HG02759 (cell line): ENCODE measurements around the gene STK32B.
"Not testable (repeated sequence)": the region's sequence is repeated elsewhere in the genome, so short reads cannot be mapped to it uniquely, and the experiment has no call there.

Experiments
- ATAC-seq: cut with Tn5 transposase; IDR thresholded peaks from one replicate; pipeline ENCODE4 v1.9.1; 2021; ENCODE audit warnings: mild to moderate bottlenecking, moderate library complexity; ENCODE audit not compliant: unreplicated experiment

The STK32B gene

DNA sequence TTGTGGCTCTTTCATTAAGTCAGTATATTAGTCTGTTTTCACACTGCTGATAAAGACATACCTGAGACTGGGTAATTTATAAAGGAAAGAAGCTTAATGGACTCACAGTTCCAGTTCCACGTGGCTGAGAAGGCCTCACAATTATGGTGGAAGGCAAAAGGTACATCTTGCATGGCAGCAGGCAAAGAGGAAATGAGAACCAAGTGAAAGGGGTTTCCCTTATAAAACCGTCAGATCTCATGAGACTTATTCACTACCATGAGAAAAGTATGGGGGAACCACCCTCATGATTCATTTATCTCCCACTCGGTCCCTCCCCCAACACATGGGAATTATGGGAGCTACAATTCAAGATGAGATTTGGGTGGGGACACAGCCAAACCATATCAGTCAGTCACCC lies 15.7 kb downstream of the STK32B start:
- ATAC-seq = not testable (repeated sequence)

DNA sequence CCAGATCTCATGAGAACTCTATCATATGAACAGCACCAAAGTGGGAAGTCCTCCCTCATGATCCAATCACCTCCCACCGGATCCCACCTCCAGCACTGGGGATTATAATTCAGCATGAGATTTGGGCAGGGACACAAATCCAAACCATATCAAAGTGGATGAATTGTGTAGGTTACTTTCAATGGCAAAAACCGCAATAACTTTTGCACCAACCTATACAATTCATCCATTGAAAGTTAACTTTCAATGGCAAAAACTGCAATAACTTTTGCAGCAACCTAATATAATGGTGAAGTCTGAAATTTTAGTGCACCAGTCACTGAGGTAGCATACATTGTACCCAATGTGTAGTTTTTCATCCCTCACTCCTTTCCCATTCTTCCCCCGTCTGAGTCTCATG lies 16.6 kb downstream of the STK32B start:
- no peak for ATAC-seq

- no peak for ATAC-seq
Observed at GRCh38 chr4:5069901-5070300, 18.6 kb downstream of the STK32B start.

- no peak for ATAC-seq
Observed at GRCh38 chr4:5072948-5073347, 21.7 kb downstream of the STK32B start.

DNA sequence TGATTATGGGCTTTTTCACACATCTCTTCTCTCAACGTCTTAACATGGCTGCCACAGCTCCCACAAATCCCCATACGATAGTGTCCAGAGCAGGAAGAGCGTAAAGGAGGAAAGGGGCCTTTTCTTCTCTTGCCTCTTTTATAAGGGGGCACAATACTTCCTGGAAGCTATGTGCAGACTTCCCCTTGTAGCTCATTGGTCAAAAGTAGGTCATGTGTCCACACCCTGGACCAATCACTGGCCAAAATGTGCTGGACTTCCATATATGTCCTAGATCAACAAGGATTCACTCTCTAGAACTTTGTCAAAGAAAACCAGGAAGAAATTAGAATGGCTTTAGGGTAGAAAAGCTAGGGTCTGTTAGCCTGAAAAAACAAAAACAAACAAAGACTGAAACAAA lies 26.7 kb downstream of the STK32B start:
- no peak for ATAC-seq

- no peak for ATAC-seq
Observed at GRCh38 chr4:5079581-5079980, 28.3 kb downstream of the STK32B start.

GRCh38 chr4:5081441-5081999 lies 30.2 kb downstream of the STK32B start:
- no peak for ATAC-seq

DNA sequence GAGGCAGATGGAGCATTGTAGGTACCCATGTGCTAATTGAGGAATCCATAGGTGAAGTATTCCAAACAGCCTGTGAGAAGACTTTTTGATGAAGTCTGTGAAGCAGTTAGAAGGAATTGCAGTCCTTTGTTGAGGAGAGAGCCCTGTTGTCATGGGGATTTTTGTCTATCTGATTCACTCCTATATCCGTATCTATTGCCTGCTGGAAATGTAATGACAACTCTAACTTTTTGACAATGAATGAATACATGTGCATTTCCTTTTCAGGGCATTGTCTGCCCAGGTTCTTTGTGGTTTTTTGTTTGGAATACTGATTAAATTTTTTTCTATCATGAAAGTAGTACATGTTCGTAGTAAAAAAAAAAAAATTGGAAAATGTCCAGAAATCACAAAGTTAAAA lies 31.1 kb downstream of the STK32B start:
- no peak for ATAC-seq

GRCh38 chr4:5084911-5085475 lies 33.7 kb downstream of the STK32B start:
- ATAC-seq = no peak

- ATAC-seq = no peak
Observed at GRCh38 chr4:5086535-5086934, 35.3 kb downstream of the STK32B start.

DNA sequence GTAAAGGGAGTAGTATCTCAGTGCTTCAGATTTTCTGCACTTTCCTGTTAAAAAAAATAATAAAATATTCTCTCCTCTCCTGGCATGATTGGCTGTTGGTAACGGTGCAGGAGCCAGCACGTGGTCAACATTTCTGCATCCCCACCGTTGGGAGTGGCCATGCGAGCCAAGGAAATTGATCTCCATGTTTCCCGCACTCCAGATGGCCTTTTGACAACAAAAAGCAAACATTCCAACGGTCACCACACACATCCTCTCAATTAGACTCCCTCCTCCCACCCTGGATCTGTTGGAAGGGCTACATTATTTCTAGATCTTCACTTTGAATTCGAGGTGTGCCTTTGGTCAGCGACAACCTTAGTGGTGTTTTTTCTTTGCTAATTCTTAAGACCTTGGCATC lies 45.0 kb downstream of the STK32B start:
- no peak for ATAC-seq

GRCh38 chr4:5098176-5098575 lies 46.9 kb downstream of the STK32B start:
- ATAC-seq = no peak

DNA sequence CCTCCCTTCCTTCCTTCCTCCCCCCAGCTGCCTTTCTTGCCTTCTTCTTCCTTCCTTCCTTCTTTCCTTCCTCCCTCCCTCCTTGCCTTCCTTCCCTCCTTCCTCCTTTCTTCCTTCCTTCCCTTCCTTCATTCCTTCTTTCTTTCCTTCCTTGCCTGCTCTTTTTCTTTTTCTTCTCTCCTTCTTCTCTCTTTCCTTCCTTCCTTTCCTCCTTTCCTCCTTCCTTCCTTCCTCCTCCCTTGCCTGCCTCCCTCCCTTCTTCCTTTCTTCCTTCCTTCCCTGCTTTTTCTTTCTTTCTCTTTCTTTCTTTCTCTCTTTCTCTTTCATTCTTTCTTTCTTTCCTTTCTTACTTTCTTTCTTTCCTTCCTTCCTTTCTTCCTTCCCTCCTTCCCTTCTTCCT lies 49.1 kb downstream of the STK32B start:
- no peak for ATAC-seq

DNA sequence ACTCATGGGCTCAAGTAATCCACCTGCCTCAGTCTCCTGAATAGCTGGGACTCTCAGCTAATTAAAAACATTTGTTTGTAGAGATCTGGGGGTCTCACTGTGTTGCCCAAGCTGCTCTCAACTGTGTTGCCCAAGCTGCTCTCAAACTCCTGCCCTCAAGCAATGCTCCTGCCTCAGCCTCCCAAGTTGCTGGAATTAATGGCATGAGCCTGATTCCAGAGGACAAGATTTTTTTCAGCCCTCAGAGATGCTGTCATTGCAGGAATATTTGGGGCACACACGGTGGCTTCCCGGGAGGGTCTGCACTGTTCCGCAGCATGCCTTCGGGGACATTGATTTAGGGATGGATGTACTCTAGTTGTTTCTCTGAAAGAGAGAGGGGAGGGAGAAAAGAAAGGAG lies 49.7 kb downstream of the STK32B start:
- ATAC-seq = no peak

DNA sequence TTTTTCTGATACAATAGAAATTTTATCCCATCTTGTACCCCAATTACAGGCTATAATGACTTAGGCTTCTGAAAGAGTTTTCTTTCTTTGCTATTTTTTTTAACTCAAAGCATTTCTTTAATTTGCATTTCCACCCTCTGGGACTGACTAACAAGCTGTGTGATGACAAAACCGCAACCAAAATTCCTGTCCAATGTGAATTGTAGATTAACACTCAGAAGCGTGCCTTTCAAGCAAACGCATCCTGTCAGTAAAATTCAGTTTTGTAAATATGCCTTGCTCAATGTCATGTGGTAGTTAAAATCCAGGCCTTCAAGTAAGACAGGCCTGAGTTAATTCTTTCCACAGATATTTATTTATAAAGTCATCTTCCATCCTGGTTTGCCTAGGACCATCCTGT lies 50.3 kb downstream of the STK32B start:
- no peak for ATAC-seq

DNA sequence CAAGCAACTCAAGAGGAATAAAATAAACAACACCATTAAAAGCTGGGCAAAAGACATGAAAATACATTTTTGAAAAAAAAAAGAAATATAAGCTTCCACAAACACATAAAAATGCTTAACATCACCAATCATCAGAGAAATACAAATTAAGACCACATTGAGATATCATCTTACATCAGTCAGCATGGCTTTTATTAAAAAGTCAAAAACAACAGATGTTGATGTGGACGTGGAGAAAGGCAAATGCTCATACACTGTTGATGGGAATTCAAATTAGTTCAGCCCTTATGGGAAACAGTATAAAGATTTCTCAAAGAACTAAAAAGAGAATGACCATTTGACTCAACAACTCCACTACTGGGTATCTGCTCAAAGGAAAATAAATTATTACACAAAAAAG lies 59.6 kb downstream of the STK32B start:
- ATAC-seq = no peak

DNA sequence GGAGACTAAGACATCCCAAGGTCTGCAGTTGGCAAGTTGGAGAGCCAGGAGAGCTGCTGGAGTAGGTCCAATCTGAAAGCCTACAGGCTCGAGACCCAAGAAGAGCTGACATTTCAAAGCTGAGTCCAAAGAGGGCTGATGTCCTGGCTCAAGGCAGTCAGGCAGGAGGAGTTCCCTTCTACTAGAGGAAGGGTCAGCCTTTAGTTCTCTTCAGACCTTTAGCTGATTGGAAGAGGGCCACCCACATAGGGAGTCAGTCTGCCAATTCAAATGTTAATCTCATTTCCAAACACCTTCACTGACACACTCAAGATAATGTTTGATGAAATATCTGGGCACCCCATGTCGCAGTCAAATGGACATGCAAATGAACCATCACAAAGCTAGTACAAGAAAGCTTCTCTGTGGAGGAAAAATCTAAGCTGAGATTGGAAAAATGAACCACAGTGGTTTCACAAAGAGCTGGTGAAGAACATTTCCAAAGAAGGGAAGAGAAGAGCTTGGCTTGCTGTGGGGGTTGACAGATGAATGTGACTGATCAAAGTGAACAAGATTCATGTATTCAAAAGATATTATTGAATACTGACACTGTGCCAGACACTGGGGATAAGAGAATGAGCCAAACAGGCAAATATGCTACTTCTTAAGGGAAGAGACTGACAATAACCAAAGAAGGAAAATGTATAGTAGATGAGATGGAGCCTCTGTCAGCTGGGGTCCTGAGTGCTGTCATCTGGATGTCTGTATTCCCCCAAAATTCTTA lies 61.2 kb downstream of the STK32B start:
- no peak for ATAC-seq

- ATAC-seq = no peak
Observed at GRCh38 chr4:5114950-5115349, 63.7 kb downstream of the STK32B start.

DNA sequence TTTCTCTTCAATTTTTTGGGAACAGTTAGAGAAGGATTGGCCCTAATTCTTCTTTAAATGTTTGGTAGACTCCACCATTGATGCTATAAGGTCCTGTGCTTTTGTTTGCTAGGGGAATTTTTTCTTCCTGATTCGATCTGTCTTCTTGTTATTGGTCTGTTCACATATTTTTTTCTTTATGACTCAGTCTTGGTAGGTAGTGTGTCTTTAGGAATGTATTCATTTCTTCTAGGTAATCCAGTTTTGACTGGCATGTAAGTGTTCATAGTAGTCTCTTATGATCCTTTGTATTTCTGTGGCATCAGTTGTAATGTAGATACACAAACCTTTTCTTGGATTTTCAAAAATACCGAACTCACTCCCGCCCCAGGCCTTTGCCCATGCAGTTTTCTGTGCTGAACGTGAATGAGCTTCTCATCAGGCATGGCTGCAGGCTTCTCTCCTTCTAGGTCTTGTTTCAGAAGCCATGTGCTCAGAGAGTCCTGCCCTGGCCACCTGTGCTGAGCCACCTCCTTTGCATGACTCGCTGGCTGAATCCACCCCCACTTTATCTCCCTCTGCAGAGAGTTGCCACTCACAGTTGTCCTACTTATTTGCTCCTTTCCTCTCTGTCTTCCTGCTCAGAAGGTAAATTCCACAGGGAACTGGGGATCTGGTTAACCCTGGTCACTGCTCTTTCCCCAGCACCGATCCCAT lies 67.0 kb downstream of the STK32B start:
- no peak for ATAC-seq

- no peak for ATAC-seq
Observed at GRCh38 chr4:5118994-5119835, 67.9 kb downstream of the STK32B start.

GRCh38 chr4:5120067-5120466 lies 68.8 kb downstream of the STK32B start:
- no peak for ATAC-seq
